Activated CD8-positive, alpha-beta memory T cell treated with anti-CD3 and anti-CD28 coated beads for 36 hours (primary cell): ENCODE measurements around the gene RNF214. TPM values are rescaled to one million over a fixed set of nuclear protein-coding genes. Genes with fewer than 3 reads are reported as not detected.

ENCODE experiments used
- CTCF ChIA-PET: fragments of 350-600 bp; sonication (Branson Sonifier 250); formaldehyde crosslinking; loops from one replicate; lab custom pipeline; 2021; ENCODE audit warnings: antibody characterized with exemption; lab: Charles Lee
- POLR2A ChIA-PET: fragments of 350-600 bp; sonication (Branson Sonifier 250); formaldehyde crosslinking; loops from one replicate; lab custom pipeline; 2021; ENCODE audit warnings: antibody characterized with exemption; lab: Charles Lee
- total RNA-seq, 2 experiments: library from RNA; stranded (reverse); gene quantifications; one replicate each; pipeline ENCODE4 v1.2.3, GENCODE V29; 2021

RNF214 gene
- total RNA-seq, 2 experiments from 2014 or later, result 19.7 to 22.9 TPM

- ChIA-PET CTCF (interaction anchor here (0.7 to 2.6 kb wide), 5 partner anchors 45 to 439 kb away, joined by 3 to 22 read pairs (median 8); partner anchors contain the start of genes PAFAH1B2 and SIDT2), POLR2A (no interaction called here)
Measured at GRCh38 chr11:117225553-117226170, 6.8 kb upstream of the RNF214 start.

- POLR2A ChIA-PET, result interaction anchor here (1.1 kb wide), 1 partner anchor 15 kb away, joined by 4 read pairs; no protein-coding TSS in a partner anchor
- CTCF ChIA-PET, result interaction anchor here (0.6 to 2.6 kb wide), 13 partner anchors 8 to 494 kb away, joined by 3 to 22 read pairs (median 4); partner anchors contain the start of genes BACE1, PAFAH1B2 and SIDT2
Measured at GRCh38 chr11:117226388-117227385, 5.8 kb upstream of the RNF214 start.

GRCh38 chr11:117228091-117228490 is 4.4 kb upstream of the RNF214 start:
- CTCF ChIA-PET, result no interaction called here

GRCh38 chr11:117229411-117229810 is 3.1 kb upstream of the RNF214 start:
- ChIA-PET POLR2A (interaction anchor here (0.9 to 2.8 kb wide), 3 partner anchors 86 to 375 kb away, joined by 5 to 16 read pairs (median 8); partner anchors contain the start of genes CEP164 and PAFAH1B2), CTCF (no interaction called here)

More at GRCh38 chr11:117228091-117228490, 4.4 kb upstream of the RNF214 start:
- POLR2A ChIA-PET, result no interaction called here

- ChIA-PET POLR2A (interaction anchor here (0.9 to 2.8 kb wide), 3 partner anchors 86 to 376 kb away, joined by 5 to 16 read pairs (median 8); partner anchors contain the start of genes CEP164 and PAFAH1B2), CTCF (interaction anchor here (0.6 kb wide), 1 partner anchor 333 kb away, joined by 4 read pairs; no protein-coding TSS in a partner anchor)
Measured at GRCh38 chr11:117229931-117230285, 2.6 kb upstream of the RNF214 start.

GRCh38 chr11:117230286-117230961 is 2.0 kb upstream of the RNF214 start:
- ChIA-PET CTCF (interaction anchor here (0.6 to 2.1 kb wide), 2 partner anchors 98 to 333 kb away, joined by 4 to 8 read pairs; partner anchors contain the start of gene CEP164), POLR2A (interaction anchor here (0.9 to 2.8 kb wide), 4 partner anchors 86 to 376 kb away, joined by 5 to 16 read pairs (median 9); partner anchors contain the start of genes CEP164 and PAFAH1B2)

GRCh38 chr11:117230999-117231841 is 1.3 kb upstream of the RNF214 start:
- ChIA-PET POLR2A (interaction anchor here (0.8 to 2.8 kb wide), 4 partner anchors 51 to 377 kb away, joined by 4 to 16 read pairs (median 8); partner anchors contain the start of genes CEP164 and PAFAH1B2), CTCF (interaction anchor here (1.1 to 2.1 kb wide), 4 partner anchors 50 to 383 kb away, joined by 3 to 8 read pairs (median 4); partner anchors contain the start of genes CEP164 and PAFAH1B2)

GRCh38 chr11:117231842-117232091 is 704 bp upstream of the RNF214 start, which contains the start of gene PCSK7:
PCSK7 (minus strand) TSS chr11:117232073; CDS start chr11:117229844, 2,229 bp downstream.
- POLR2A ChIA-PET, result interaction anchor here (0.8 to 2.8 kb wide), 3 partner anchors 52 to 96 kb away, joined by 4 to 16 read pairs (median 10); partner anchors contain the start of genes CEP164 and PAFAH1B2
- CTCF ChIA-PET, result interaction anchor here (1.1 to 2.1 kb wide), 4 partner anchors 50 to 384 kb away, joined by 3 to 8 read pairs (median 4); partner anchors contain the start of genes CEP164 and PAFAH1B2

- CTCF ChIA-PET, result no interaction called here
Measured at GRCh38 chr11:117232911-117233409, 489 bp downstream of the RNF214 start.

GRCh38 chr11:117238221-117238620 is 5.8 kb downstream of the RNF214 start:
- ChIA-PET CTCF (interaction anchor here (0.7 kb wide), 1 partner anchor 140 kb away, joined by 6 read pairs; no protein-coding TSS in a partner anchor), POLR2A (no interaction called here)

More at GRCh38 chr11:117232911-117233409, 489 bp downstream of the RNF214 start:
- POLR2A ChIA-PET, result interaction anchor here (2.5 kb wide), 1 partner anchor 89 kb away, joined by 10 read pairs; the partner anchor contains the start of gene PAFAH1B2

GRCh38 chr11:117239295-117239694 is 6.8 kb downstream of the RNF214 start:
- ChIA-PET POLR2A (no interaction called here), CTCF (no interaction called here)

GRCh38 chr11:117248341-117248740 is 15.9 kb downstream of the RNF214 start:
- POLR2A ChIA-PET, result interaction anchor here (0.7 kb wide), 1 partner anchor 141 kb away, joined by 4 read pairs; no protein-coding TSS in a partner anchor
- CTCF ChIA-PET, result no interaction called here

- ChIA-PET POLR2A (no interaction called here), CTCF (no interaction called here)
Measured at GRCh38 chr11:117249571-117249970, 17.1 kb downstream of the RNF214 start.

- ChIA-PET POLR2A (no interaction called here), CTCF (no interaction called here)
Measured at GRCh38 chr11:117251506-117251905, 19.0 kb downstream of the RNF214 start.

GRCh38 chr11:117255966-117256365 is 23.5 kb downstream of the RNF214 start:
- ChIA-PET CTCF (no interaction called here), POLR2A (no interaction called here)

- ChIA-PET CTCF (no interaction called here), POLR2A (no interaction called here)
Measured at GRCh38 chr11:117256573-117256972, 24.1 kb downstream of the RNF214 start.

GRCh38 chr11:117258576-117258975 is 26.1 kb downstream of the RNF214 start:
- CTCF ChIA-PET, result no interaction called here

More at GRCh38 chr11:117258576-117258975, 26.1 kb downstream of the RNF214 start:
- POLR2A ChIA-PET, result no interaction called here
